Measurements from ENCODE around the gene ENPP1. TPM values are rescaled to one million over a fixed set of nuclear protein-coding genes. Genes with fewer than 3 reads are reported as not detected.
"Not testable (repeated sequence)": the region's sequence is repeated elsewhere in the genome, so short reads cannot be mapped to it uniquely, and the experiment has no call there.

Gene ENPP1
- total RNA-seq, 2 donors from 2014 or later: 17.8 to 18.9 TPM

DNA sequence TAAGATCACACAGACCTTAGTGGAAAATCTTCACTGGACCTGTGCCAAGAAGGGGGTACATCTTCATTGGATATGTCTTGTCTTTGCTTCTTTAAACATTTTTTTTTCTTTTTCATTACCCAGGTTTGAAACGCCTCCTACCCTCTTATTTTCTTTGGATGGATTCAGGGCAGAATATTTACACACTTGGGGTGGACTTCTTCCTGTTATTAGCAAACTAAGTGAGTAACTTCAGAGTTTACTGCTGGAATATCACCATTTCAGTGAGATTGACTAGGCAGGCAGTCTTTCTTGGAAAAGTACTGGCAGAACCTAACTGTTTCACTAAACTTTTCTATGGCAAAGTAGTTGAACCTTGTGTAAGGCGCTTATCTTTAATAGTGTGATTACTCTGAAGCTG is 47.0 kb downstream of the ENPP1 start:
- H3K36me3 ChIP-seq: no peaks in the 10 kb centered on the region
- H3K27me3 ChIP-seq (replicated peaks; ENCODE audit: insufficient read depth): no peaks in the 10 kb centered on the region
- no peaks in the 10 kb centered on the region for H3K9me3 ChIP-seq
- TF ChIP-seq POLR2A (IDR thresholded peaks at IDR 0.05) (no peak), POLR2AphosphoS5 (IDR thresholded peaks at IDR 0.05) (peak; percentile 10)
- H3K4me3 ChIP-seq: no peak overlapping the region
- H3K27ac ChIP-seq: no peak overlapping the region
- H3K4me1 ChIP-seq (replicated peaks): no peaks in the 10 kb centered on the region
- intact Hi-C loops (cut with DNase I): no loop called here
- 57% methylated on average over 2 of the region's 2 CpGs for WGBS
- no peak for DNase-seq (ENCODE audit: low spot score)

GRCh38 chr6:131858765-131859415 is 51.1 kb downstream of the ENPP1 start:
- no peak for TF ChIP-seq POLR2AphosphoS5 (IDR thresholded peaks at IDR 0.05)
- no peak for TF ChIP-seq POLR2A (IDR thresholded peaks at IDR 0.05)
- TF ChIP-seq CTCF (IDR thresholded peaks at IDR 0.05): no peak
- intact Hi-C loops (cut with DNase I): no loop called here
- no peaks in the 10 kb centered on the region for H3K36me3 ChIP-seq
- 32% methylated on average over 2 of the region's 2 CpGs for WGBS
- H3K27me3 ChIP-seq (replicated peaks; ENCODE audit: insufficient read depth): no peaks in the 10 kb centered on the region
- H3K27ac ChIP-seq: no peak overlapping the region
- no peak for DNase-seq (ENCODE audit: low spot score)
- no peak overlapping the region for H3K4me3 ChIP-seq
- H3K4me1 ChIP-seq (replicated peaks): no peaks in the 10 kb centered on the region
- no peaks in the 10 kb centered on the region for H3K9me3 ChIP-seq

GRCh38 chr6:131859658-131860057 is 51.8 kb downstream of the ENPP1 start:
- H3K4me1 ChIP-seq (replicated peaks); H3K27me3 ChIP-seq (replicated peaks; ENCODE audit: insufficient read depth); H3K36me3 ChIP-seq; H3K4me3 ChIP-seq; H3K9me3 ChIP-seq; intact Hi-C loops (cut with DNase I); H3K27ac ChIP-seq; DNase-seq (ENCODE audit: low spot score): not testable (repeated sequence)
- WGBS: 74% methylated on average over 5 of the region's 5 CpGs

GRCh38 chr6:131861381-131861780 is 53.6 kb downstream of the ENPP1 start:
- no peak for TF ChIP-seq CTCF (IDR thresholded peaks at IDR 0.05)
- TF ChIP-seq POLR2AphosphoS5 (IDR thresholded peaks at IDR 0.05): no peak
- TF ChIP-seq POLR2A (IDR thresholded peaks at IDR 0.05): no peak
- 93% methylated on average over 1 of the region's 1 CpG for WGBS
- Histone ChIP-seq H3K27ac (no peak overlapping the region), H3K4me1 (replicated peaks) (no peaks in the 10 kb centered on the region), H3K9me3 (no peaks in the 10 kb centered on the region), H3K4me3 (no peak overlapping the region), H3K27me3 (replicated peaks; ENCODE audit: insufficient read depth) (no peaks in the 10 kb centered on the region), H3K36me3 (no peaks in the 10 kb centered on the region)
- no peak for DNase-seq (ENCODE audit: low spot score)
- intact Hi-C loops (cut with DNase I): no loop called here

- Histone ChIP-seq H3K27me3 (replicated peaks; ENCODE audit: insufficient read depth) (no peaks in the 10 kb centered on the region), H3K4me1 (replicated peaks) (no peaks in the 10 kb centered on the region), H3K4me3 (no peak overlapping the region), H3K27ac (no peak overlapping the region), H3K9me3 (no peaks in the 10 kb centered on the region), H3K36me3 (no peaks in the 10 kb centered on the region)
- DNase-seq (ENCODE audit: low spot score): no peak
- 90% methylated on average over 5 of the region's 5 CpGs for WGBS
- no peak for TF ChIP-seq POLR2A (IDR thresholded peaks at IDR 0.05)
- TF ChIP-seq CTCF (IDR thresholded peaks at IDR 0.05): no peak
- TF ChIP-seq POLR2AphosphoS5 (IDR thresholded peaks at IDR 0.05): no peak
- intact Hi-C loops (cut with DNase I): no loop called here
These were observed 54.7 kb downstream of the ENPP1 start for GRCh38 chr6:131862476-131862875.

DNA sequence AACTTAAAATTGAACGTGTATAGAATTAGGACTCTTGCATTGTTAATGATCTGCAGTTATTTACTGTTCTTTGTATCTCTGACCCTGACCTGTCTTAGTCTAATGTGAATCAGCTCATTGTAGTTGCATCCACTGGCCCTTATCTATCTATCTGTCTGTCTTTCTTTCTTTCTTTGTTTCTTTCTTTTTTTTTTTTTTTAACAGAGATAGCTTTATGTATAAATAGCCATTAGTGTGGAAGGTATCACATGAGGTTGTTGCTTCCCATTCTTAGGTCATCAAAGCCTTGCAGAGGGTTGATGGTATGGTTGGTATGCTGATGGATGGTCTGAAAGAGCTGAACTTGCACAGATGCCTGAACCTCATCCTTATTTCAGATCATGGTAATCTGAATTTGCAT is 59.9 kb downstream of the ENPP1 start:
- Histone ChIP-seq H3K4me1 (replicated peaks) (no peaks in the 10 kb centered on the region), H3K27me3 (replicated peaks; ENCODE audit: insufficient read depth) (no peaks in the 10 kb centered on the region), H3K36me3 (no peaks in the 10 kb centered on the region), H3K27ac (no peak overlapping the region), H3K9me3 (no peaks in the 10 kb centered on the region), H3K4me3 (no peak overlapping the region)
- intact Hi-C loops (cut with DNase I): no loop called here
- WGBS: 78% methylated on average over 1 of the region's 1 CpG
- no peak for TF ChIP-seq POLR2A (IDR thresholded peaks at IDR 0.05)
- TF ChIP-seq CTCF (IDR thresholded peaks at IDR 0.05): no peak
- TF ChIP-seq POLR2AphosphoS5 (IDR thresholded peaks at IDR 0.05): no peak
- no peak for DNase-seq (ENCODE audit: low spot score)
